ENCODE results near the gene LRRK2.

GRCh38 chr12:40248034-40248433 lies 23.2 kb downstream of the LRRK2 start:
- TF ChIP-seq CTCF (optimal IDR thresholded peaks at IDR 0.05 in 1 of 3, IDR thresholded peaks at IDR 0.05 in 1 of 3, conservative IDR thresholded peaks at IDR 0.05 in 1 of 3; ENCODE audit: extremely low read depth in 1 of 3, insufficient read depth in 2 of 3, low read length in 3 of 3), result no peak
- no peak for TF ChIP-seq EZH2 (IDR thresholded peaks at IDR 0.05; ENCODE audit: low read length)

All from keratinocyte (primary cell).